ENCODE measurements around the gene TTLL6. TPM values are rescaled to one million over a fixed set of nuclear protein-coding genes. Genes with fewer than 3 reads are reported as not detected.
"Not testable (repeated sequence)": the region's sequence is repeated elsewhere in the genome, so short reads cannot be mapped to it uniquely, and the experiment has no call there.

Gene TTLL6
- total RNA-seq, 1 donor from 2014 or later = 17.4 TPM

DNA sequence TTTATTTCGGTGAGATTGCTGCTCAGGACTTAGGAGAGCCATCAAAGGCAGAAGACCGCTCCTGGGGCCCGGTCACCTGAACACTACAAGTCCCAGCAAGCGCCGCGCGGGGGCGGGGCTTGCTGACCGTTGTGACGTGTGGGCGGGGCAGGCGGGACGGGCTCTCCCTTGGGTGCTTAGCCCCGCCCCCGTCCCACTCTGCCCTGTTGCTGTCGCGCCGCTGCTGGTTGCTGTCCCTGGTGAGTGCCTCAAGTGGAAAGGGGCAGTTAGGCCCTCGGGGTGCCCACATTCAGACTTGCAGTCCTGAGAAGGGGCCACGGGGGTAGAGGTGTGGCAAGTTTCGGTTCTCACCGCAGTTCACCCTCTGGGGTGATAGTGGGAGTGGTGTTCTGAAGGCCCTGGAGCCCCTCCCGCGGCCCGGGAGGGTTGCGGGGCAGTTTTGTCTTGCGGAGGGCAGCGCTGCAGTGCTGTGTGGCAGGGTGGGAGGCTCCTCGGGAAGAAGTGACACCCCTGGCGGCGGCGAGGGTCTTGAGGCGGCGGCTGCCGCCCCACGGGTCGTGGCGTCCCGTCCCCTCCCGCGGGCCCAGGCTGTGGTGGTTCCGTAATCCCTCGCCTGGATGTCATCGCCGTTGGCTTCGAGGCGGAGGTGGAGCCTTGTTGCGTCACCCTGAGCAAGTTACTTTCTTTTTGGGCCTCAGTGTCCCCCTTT lies 14.0 kb upstream of the TTLL6 start, which contains the start of gene CALCOCO2:
CALCOCO2 (plus strand) TSS at position 196 of the 709 bp plus-strand sequence. CDS start 10,673 bp downstream, outside the sequence.
- Histone ChIP-seq H3K9ac (no peak within 1 kb of the TSS), H3K79me2 (ENCODE audit: low read depth) (no peaks in the 10 kb centered on the region), H3K4me3 (peak within 1 kb of the TSS; percentile 73), H3F3A (ENCODE audit: low read depth) (no peaks in the 10 kb centered on the region), H3K36me3 (no peaks in the 10 kb centered on the region), H3K4me1 (no peaks in the 10 kb centered on the region), H3K4me2 (peak within 1 kb of the TSS; percentile 79), H4K20me1 (ENCODE audit: low read depth) (peaks cover 6% of the 10 kb centered on the region), H3K27me3 (no peaks in the 10 kb centered on the region), H3K27ac (no peak within 1 kb of the TSS), H3K9me3 (ENCODE audit: low read depth) (no peaks in the 10 kb centered on the region), H2AFZ (replicated peaks) (peak within 1 kb of the TSS; percentile 59)
- H3K4me1 Mint-ChIP-seq = peaks cover 3% of the 10 kb centered on the region
- peak; percentile 10 for TF ChIP-seq CTCF (IDR thresholded peaks at IDR 0.05)
- TF ChIP-seq EZH2 (IDR thresholded peaks at IDR 0.05) = no peak
- no peaks in the 10 kb centered on the region for H3K9me3 Mint-ChIP-seq
- no peaks in the 10 kb centered on the region for H3K36me3 Mint-ChIP-seq
- no peak within 1 kb of the TSS for H3K27ac Mint-ChIP-seq
- H3K4me3 Mint-ChIP-seq = peak within 1 kb of the TSS; percentile 97
- DNase-seq (ENCODE audit: low spot score) = peak; percentile 98
- peaks cover 2% of the 10 kb centered on the region for H3K27me3 Mint-ChIP-seq (ENCODE audit: insufficient read depth, low read depth)

GRCh38 chr17:48825446-48826381 lies 8.7 kb upstream of the TTLL6 start:
- H3K27ac Mint-ChIP-seq = no peak overlapping the region
- H4K20me1 ChIP-seq (ENCODE audit: low read depth) = no peaks in the 10 kb centered on the region
- no peaks in the 10 kb centered on the region for H3F3A ChIP-seq (ENCODE audit: low read depth)
- H3K79me2 ChIP-seq (ENCODE audit: low read depth) = no peaks in the 10 kb centered on the region
- H3K4me3 ChIP-seq = no peak overlapping the region
- no peaks in the 10 kb centered on the region for H3K36me3 Mint-ChIP-seq
- no peak overlapping the region for H3K4me3 Mint-ChIP-seq
- H3K4me1 ChIP-seq = no peaks in the 10 kb centered on the region
- DNase-seq (ENCODE audit: low spot score) = no peak
- TF ChIP-seq EZH2phosphoT487 (IDR thresholded peaks at IDR 0.05) (no peak), EZH2 (IDR thresholded peaks at IDR 0.05) (no peak), CTCF (IDR thresholded peaks at IDR 0.05) (no peak)
- H3K4me1 Mint-ChIP-seq = no peaks in the 10 kb centered on the region
- H3K4me2 ChIP-seq = no peak overlapping the region
- peaks cover 2% of the 10 kb centered on the region for H3K27me3 Mint-ChIP-seq (ENCODE audit: insufficient read depth, low read depth)
- no peak overlapping the region for H3K27ac ChIP-seq
- H3K27me3 ChIP-seq = no peaks in the 10 kb centered on the region
- peak overlapping the region; percentile 15 for H2AFZ ChIP-seq (replicated peaks)
- no peaks in the 10 kb centered on the region for H3K9me3 Mint-ChIP-seq
- H3K36me3 ChIP-seq = no peaks in the 10 kb centered on the region
- no peaks in the 10 kb centered on the region for H3K9me3 ChIP-seq (ENCODE audit: low read depth)
- no peak overlapping the region for H3K9ac ChIP-seq

DNA sequence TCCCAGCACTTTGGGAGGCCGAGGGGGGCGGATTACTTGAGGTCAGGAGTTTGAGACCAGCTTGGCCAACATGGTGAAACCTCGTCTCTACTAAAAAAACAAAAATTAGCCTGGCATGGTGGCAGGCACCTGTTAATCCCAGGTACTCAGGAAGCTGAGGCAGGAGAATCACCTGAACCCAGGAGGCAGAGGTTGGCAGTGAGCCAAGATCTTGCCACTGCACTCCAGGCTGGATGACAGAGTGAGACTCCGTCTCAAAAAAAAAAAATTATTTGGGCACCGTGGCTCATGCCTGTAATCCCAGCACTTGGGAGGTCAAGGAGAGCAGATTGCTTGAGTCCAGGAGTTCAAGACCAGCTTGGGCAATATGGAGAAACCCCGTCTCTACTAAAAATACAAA lies 3.9 kb upstream of the TTLL6 start:
- Histone ChIP-seq H3K4me1 (peaks cover 20% of the 10 kb centered on the region), H3F3A (ENCODE audit: low read depth) (peaks cover 20% of the 10 kb centered on the region)
- H4K20me1 ChIP-seq (ENCODE audit: low read depth); H3K27me3 ChIP-seq; H3K27ac Mint-ChIP-seq; H3K9me3 ChIP-seq (ENCODE audit: low read depth); H3K9ac ChIP-seq; H3K4me3 ChIP-seq; H3K36me3 ChIP-seq; DNase-seq (ENCODE audit: low spot score); H3K9me3 Mint-ChIP-seq; H3K36me3 Mint-ChIP-seq; H2AFZ ChIP-seq (replicated peaks); H3K27ac ChIP-seq; H3K79me2 ChIP-seq (ENCODE audit: low read depth); H3K4me3 Mint-ChIP-seq; H3K4me2 ChIP-seq: not testable (repeated sequence)
- Mint-ChIP-seq H3K4me1 (peaks cover 18% of the 10 kb centered on the region), H3K27me3 (ENCODE audit: insufficient read depth, low read depth) (peaks cover 12% of the 10 kb centered on the region)
